Uterus (tissue), 4 donors: Measurements from ENCODE around the gene DCP2. TPM values are rescaled to one million over a fixed set of nuclear protein-coding genes. Genes with fewer than 3 reads are reported as not detected.

Experiments used
- DNase-seq, 2 donors: peaks; one replicate each; pipeline ENCODE4 v3.0.0-alpha.2; 2019 to 2020
- H3K27ac ChIP-seq, 2 donors: fragments of 200-600 bp; sonication (generic); 1 replicate in 1 of 2; 2 replicates in 1 of 2; pipeline ENCODE4 v1.5.1; 2016 to 2018
- H3K27me3 ChIP-seq, 2 donors: fragments of 200-600 bp; sonication (generic); one replicate each; pipeline ENCODE4 v1.5.1; 2018 to 2019; ENCODE audit warnings: control low read depth in 1 of 2
- H3K36me3 ChIP-seq, 2 donors: fragments of 200-600 bp; sonication (generic); one replicate each; pipeline ENCODE4 v1.5.1; 2019; ENCODE audit warnings: control low read depth in 1 of 2
- H3K4me1 ChIP-seq, 2 donors: fragments of 200-600 bp; sonication (generic); one replicate each; pipeline ENCODE4 v1.5.1; 2018 to 2019; ENCODE audit warnings: control low read depth in 1 of 2
- H3K4me3 ChIP-seq, 2 donors: fragments of 200-600 bp; sonication (generic); 1 replicate in 1 of 2; 2 replicates in 1 of 2; pipeline ENCODE4 v1.5.1; 2018 to 2019; ENCODE audit warnings: mild to moderate bottlenecking in 1 of 2
- H3K9me3 ChIP-seq, 2 donors: fragments of 200-600 bp; sonication (generic); one replicate each; pipeline ENCODE4 v1.5.1; 2019; ENCODE audit warnings: control low read depth in 1 of 2
- POLR2A ChIP-seq, 2 donors: fragments of 450-650 bp; IDR thresholded peaks; one replicate each; pipeline ENCODE4 v1.6.1; 2016; ENCODE audit warnings: antibody characterized with exemption in 2 of 2, mild to moderate bottlenecking in 1 of 2, moderate library complexity in 1 of 2
- intact Hi-C: fragments of 100-400 bp; cut with DNase I; formaldehyde crosslinking; loops from one replicate; pipeline ENCODE4 v1.15.1; 2023; ENCODE audit warnings: low total_unique reads
- total RNA-seq, 4 donors: library from RNA; depleted of rRNA in 3 of 4; stranded (reverse); fragments of >200 nt in 3 of 4; gene quantifications; one replicate each; pipeline versions ENCODE4 v1.1.0 to v1.2.4, GENCODE V29; 2014 to 2023
- TF ChIP-seq, protein P1 (sequence below), 4 experiments: fragments of 200-600 bp in 2 of 4; fragments of 450-650 bp in 2 of 4; sonication (generic) in 2 of 4; IDR thresholded peaks; one replicate each; pipeline ENCODE4 v1.5.1; 2016 to 2019; ENCODE audit warnings: antibody characterized with exemption in 4 of 4, mild to moderate bottlenecking in 2 of 4, moderate library complexity in 1 of 4
- donor health status: DM: yes; HTN: yes; CAD: no.

Gene DCP2
- total RNA-seq, 4 donors from 2014 or later, result 11.2 to 124 (median 27.6) TPM

DNA sequence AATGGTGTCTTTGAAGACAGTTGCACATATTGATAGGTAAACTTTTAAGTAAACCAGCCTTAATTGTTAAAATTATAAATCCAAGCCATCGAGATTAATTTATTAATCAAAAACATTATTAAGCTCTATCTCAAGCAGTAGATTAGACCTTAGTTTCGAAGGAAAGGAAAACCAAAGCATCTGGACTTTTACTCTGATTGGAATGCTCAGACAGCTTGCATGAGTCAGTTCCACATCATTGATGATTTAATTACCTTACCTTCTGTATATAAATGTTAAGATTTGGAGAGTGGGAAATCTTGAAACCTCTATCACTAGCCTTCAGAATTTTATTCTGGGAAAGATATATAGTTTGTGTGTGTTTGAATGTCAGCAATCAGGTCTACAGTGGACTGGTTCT, 23.9 kb downstream of the DCP2 start:
- no peaks in the 10 kb centered on the region for H3K27me3 ChIP-seq
- peaks cover 0 to 5% of the 10 kb centered on the region in 2 donors for H3K4me1 ChIP-seq
- no peaks in the 10 kb centered on the region for H3K9me3 ChIP-seq
- no peak for DNase-seq
- intact Hi-C loops, result no loop called here
- H3K36me3 ChIP-seq, result no peaks in the 10 kb centered on the region
- no peak overlapping the region for H3K27ac ChIP-seq
- no peak for TF ChIP-seq POLR2A (IDR thresholded peaks at IDR 0.05)
- TF ChIP-seq, protein P1, sequence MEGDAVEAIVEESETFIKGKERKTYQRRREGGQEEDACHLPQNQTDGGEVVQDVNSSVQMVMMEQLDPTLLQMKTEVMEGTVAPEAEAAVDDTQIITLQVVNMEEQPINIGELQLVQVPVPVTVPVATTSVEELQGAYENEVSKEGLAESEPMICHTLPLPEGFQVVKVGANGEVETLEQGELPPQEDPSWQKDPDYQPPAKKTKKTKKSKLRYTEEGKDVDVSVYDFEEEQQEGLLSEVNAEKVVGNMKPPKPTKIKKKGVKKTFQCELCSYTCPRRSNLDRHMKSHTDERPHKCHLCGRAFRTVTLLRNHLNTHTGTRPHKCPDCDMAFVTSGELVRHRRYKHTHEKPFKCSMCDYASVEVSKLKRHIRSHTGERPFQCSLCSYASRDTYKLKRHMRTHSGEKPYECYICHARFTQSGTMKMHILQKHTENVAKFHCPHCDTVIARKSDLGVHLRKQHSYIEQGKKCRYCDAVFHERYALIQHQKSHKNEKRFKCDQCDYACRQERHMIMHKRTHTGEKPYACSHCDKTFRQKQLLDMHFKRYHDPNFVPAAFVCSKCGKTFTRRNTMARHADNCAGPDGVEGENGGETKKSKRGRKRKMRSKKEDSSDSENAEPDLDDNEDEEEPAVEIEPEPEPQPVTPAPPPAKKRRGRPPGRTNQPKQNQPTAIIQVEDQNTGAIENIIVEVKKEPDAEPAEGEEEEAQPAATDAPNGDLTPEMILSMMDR (IDR thresholded peaks at IDR 0.05), result no peak
- no peak overlapping the region for H3K4me3 ChIP-seq

DNA sequence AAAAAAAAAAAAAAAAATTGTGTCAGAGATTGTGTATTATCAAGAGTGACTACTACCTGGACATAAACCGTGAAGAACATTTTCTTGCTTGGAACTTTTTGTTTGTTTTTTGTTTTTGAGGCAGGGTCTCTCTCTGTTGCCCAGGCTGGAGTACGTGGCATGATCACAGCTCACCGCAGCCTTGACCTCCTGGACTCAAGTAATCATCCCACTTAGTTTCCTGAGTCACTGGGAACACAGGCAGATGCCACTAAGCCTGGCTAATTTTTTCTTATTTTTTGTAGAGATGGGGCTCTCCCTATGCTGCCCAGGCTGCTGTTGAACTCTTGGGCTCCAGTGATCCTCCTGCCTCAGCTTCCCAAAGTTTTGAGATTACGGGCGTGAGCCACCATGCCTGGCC, 25.8 kb downstream of the DCP2 start:
- no peaks in the 10 kb centered on the region for H3K36me3 ChIP-seq
- intact Hi-C loops, result no loop called here
- H3K4me3 ChIP-seq, result no peak overlapping the region

DNA sequence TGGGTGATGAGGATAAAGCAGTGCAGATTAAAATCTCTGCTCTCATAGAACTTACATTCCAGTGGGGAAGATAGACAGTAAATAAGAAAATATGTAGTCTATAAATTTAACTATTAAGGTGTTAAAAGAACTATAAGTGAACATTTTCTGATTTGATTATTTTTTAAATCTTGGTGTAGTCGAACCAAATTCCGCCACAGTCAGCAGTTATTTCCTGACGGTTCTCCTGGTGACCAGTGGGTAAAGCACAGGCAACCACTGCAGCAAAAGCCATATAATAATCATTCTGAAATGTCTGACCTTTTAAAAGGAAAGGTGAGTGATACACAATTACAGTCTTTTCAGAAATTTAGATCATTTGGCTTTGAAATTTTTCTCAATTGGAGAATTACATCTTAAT, 27.2 kb downstream of the DCP2 start:
- intact Hi-C loops, result no loop called here
- H3K4me1 ChIP-seq, result no peaks in the 10 kb centered on the region
- H3K36me3 ChIP-seq, result no peaks in the 10 kb centered on the region
- no peak for DNase-seq
- TF ChIP-seq POLR2A (IDR thresholded peaks at IDR 0.05), result no peak
- TF ChIP-seq, protein P1 (IDR thresholded peaks at IDR 0.05), result no peak
- H3K27ac ChIP-seq, result no peak overlapping the region
- H3K27me3 ChIP-seq, result no peaks in the 10 kb centered on the region
- no peak overlapping the region for H3K4me3 ChIP-seq
- H3K9me3 ChIP-seq, result no peaks in the 10 kb centered on the region

More for the DNA sequence above, 25.8 kb downstream of the DCP2 start:
- TF ChIP-seq, protein P1 (IDR thresholded peaks at IDR 0.05), result no peak
- TF ChIP-seq POLR2A (IDR thresholded peaks at IDR 0.05), result no peak
- DNase-seq, result no peak
- Histone ChIP-seq H3K9me3 (no peaks in the 10 kb centered on the region), H3K4me1 (no peaks in the 10 kb centered on the region), H3K27me3 (no peaks in the 10 kb centered on the region), H3K27ac (no peak overlapping the region)

DNA sequence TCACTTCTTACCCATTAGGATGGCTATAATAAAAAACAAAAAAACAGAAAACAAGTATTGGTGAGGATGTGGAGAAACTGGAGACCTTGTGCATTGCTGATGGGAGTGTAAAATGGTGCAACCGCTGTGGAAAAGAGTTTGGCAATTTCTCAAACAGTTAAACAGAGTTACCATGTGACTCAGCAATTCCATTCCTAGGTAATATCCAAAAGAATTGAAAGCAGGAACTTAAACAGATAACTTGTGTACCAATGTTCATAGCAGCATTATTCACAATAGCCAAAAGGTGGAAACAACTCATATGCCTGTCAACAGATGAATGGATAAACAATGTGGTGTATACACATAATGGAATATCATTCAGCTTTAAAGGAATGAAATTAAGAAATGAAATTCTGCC, 28.9 kb downstream of the DCP2 start:
- Histone ChIP-seq H3K36me3 (no peaks in the 10 kb centered on the region), H3K27ac (no peak overlapping the region), H3K9me3 (no peaks in the 10 kb centered on the region), H3K4me1 (no peaks in the 10 kb centered on the region), H3K27me3 (no peaks in the 10 kb centered on the region), H3K4me3 (no peak overlapping the region)
- intact Hi-C loops, result no loop called here
- TF ChIP-seq POLR2A (IDR thresholded peaks at IDR 0.05), result no peak
- TF ChIP-seq, protein P1 (IDR thresholded peaks at IDR 0.05), result no peak
- DNase-seq, result no peak

DNA sequence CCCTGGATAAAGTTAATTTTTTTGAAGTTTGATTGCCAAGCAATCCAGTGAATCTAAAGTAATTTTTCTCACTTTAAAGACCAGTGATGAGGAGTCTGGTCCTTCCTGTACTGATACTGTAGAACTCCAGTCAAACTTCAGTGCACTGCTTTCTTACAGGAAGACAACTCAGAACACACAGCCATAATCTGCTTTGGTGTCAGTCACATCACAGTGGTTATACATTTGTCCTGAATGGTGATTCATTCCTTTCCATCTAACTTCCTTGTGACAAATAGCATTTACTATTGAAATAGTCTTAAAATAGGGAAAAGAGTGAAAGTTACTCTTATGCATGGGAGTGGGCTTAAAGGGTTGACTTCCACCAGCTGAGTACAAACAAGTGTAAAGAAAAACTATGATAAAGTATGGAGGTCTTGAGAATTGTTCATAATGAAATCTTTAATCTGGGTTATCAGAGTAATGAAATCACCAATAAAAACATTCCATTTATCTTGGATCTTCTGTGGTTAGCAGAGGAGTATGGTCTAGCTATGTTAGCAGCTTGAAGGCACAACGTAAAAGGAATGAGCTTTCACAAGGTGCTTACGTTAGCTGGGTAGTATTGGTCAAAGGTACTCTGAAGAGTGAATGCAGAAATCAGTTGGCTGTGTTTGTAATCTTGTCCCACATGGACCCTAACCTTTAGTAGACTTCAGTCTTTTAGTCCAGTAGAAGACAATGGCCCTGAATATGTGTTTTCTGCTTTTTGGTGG, 41.5 kb downstream of the DCP2 start:
- no peaks in the 10 kb centered on the region for H3K4me1 ChIP-seq
- no peaks in the 10 kb centered on the region for H3K9me3 ChIP-seq
- H3K27me3 ChIP-seq, result no peaks in the 10 kb centered on the region
- no peak overlapping the region for H3K4me3 ChIP-seq
- TF ChIP-seq, protein P1 (IDR thresholded peaks at IDR 0.05), result no peak
- no peak for TF ChIP-seq POLR2A (IDR thresholded peaks at IDR 0.05)
- DNase-seq, result no peak
- intact Hi-C loops, result no loop called here
- no peak overlapping the region for H3K27ac ChIP-seq
- H3K36me3 ChIP-seq, result no peaks in the 10 kb centered on the region
